Measurements from ENCODE around the gene CDHR2.

The CDHR2 gene

DNA sequence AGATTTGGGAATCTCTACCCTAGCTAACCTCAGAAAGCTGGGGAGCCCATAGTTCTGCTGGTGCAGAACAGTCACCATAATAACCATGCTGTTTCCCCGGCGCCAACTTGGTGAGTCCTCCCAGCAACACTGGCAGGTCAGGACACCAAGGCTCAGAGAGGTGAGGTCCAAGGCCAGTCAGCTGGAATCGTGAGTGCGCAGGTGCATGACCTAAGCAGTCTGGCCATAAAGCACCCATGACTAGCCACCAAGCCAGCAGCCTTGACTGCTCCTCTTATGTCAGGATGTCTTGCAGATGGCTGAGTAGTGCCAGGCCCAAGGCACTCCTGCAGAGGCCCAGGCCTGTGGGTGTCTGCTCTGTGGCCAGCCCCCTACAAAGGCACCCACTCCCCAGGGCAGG lies 14.5 kb upstream of the CDHR2 start:
- H3K27ac ChIP-seq (ENCODE audit: low read depth, low read length, poor library complexity, severe bottlenecking) = peak overlapping the region; percentile 96
- H3K36me3 ChIP-seq (ENCODE audit: insufficient read depth, low read length) = peaks cover 43% of the 10 kb centered on the region
- no peaks in the 10 kb centered on the region for H3K27me3 ChIP-seq (ENCODE audit: insufficient read depth, low read length)
- peak overlapping the region; percentile 99 for H3K9ac ChIP-seq (ENCODE audit: low read length)
- peaks cover 67% of the 10 kb centered on the region for H3K4me1 ChIP-seq (ENCODE audit: insufficient read depth, low read length, severe bottlenecking)
- no peaks in the 10 kb centered on the region for H3K9me2 ChIP-seq (ENCODE audit: low read depth, low read length)
- H3K4me2 ChIP-seq (ENCODE audit: low read length) = peak overlapping the region; percentile 95
- H3K9me3 ChIP-seq (ENCODE audit: low read length) = no peaks in the 10 kb centered on the region
- H3K4me3 ChIP-seq (ENCODE audit: low read depth, low read length, poor library complexity, severe bottlenecking) = peak overlapping the region; percentile 94
- H3K79me2 ChIP-seq (ENCODE audit: insufficient read depth, low read length) = peaks cover 34% of the 10 kb centered on the region
- no peaks in the 10 kb centered on the region for H4K20me1 ChIP-seq (ENCODE audit: insufficient read depth, low read length)
- no peak for TF ChIP-seq EZH2 (IDR thresholded peaks at IDR 0.05; ENCODE audit: borderline replicate concordance, low read length)
- TF ChIP-seq, protein P1, sequence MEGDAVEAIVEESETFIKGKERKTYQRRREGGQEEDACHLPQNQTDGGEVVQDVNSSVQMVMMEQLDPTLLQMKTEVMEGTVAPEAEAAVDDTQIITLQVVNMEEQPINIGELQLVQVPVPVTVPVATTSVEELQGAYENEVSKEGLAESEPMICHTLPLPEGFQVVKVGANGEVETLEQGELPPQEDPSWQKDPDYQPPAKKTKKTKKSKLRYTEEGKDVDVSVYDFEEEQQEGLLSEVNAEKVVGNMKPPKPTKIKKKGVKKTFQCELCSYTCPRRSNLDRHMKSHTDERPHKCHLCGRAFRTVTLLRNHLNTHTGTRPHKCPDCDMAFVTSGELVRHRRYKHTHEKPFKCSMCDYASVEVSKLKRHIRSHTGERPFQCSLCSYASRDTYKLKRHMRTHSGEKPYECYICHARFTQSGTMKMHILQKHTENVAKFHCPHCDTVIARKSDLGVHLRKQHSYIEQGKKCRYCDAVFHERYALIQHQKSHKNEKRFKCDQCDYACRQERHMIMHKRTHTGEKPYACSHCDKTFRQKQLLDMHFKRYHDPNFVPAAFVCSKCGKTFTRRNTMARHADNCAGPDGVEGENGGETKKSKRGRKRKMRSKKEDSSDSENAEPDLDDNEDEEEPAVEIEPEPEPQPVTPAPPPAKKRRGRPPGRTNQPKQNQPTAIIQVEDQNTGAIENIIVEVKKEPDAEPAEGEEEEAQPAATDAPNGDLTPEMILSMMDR (IDR thresholded peaks at IDR 0.05; ENCODE audit: low read length) = no peak
- no peak overlapping the region for H2AFZ ChIP-seq (ENCODE audit: low read length)
- H3F3A ChIP-seq (ENCODE audit: insufficient read depth, low read length) = no peaks in the 10 kb centered on the region

DNA sequence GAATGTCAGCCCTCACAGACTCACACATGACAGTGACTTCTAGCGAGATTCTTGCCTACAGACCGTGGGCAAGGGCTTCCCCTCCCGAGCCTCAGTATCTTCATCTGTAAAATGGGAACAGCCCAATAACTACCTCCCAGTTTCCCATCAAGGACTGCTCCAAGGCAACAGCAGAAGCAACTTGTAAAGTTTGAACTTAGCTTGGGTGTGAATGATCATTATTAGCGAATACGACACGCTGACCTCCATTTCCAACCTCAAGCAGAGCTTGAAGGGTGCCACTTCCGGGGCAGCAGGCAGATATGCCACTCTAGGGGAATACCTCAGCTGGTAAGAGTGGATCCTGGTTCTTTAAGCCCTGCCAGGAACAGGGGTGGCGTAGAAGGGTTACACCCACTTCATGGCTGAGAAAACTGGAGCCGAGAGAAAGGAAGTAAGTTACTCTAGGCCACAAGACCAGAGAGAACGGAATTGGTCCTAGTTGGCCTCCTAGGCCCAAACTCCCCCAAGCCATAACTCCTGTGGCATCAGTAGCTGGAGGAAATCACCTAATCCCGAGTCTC lies 14.0 kb upstream of the CDHR2 start:
- Histone ChIP-seq H3K9me2 (ENCODE audit: low read depth, low read length) (no peaks in the 10 kb centered on the region), H3K9me3 (ENCODE audit: low read length) (no peaks in the 10 kb centered on the region), H2AFZ (ENCODE audit: low read length) (no peak overlapping the region), H3K79me2 (ENCODE audit: insufficient read depth, low read length) (peaks cover 34% of the 10 kb centered on the region), H3K27ac (ENCODE audit: low read depth, low read length, poor library complexity, severe bottlenecking) (peak overlapping the region; percentile 96), H3F3A (ENCODE audit: insufficient read depth, low read length) (no peaks in the 10 kb centered on the region), H3K4me3 (ENCODE audit: low read depth, low read length, poor library complexity, severe bottlenecking) (peak overlapping the region; percentile 94), H3K9ac (ENCODE audit: low read length) (peak overlapping the region; percentile 99), H3K27me3 (ENCODE audit: insufficient read depth, low read length) (no peaks in the 10 kb centered on the region), H4K20me1 (ENCODE audit: insufficient read depth, low read length) (no peaks in the 10 kb centered on the region), H3K36me3 (ENCODE audit: insufficient read depth, low read length) (peaks cover 41% of the 10 kb centered on the region), H3K4me2 (ENCODE audit: low read length) (peak overlapping the region; percentile 95), H3K4me1 (ENCODE audit: insufficient read depth, low read length, severe bottlenecking) (peaks cover 62% of the 10 kb centered on the region)
- TF ChIP-seq, protein P1 (IDR thresholded peaks at IDR 0.05; ENCODE audit: low read length) = no peak
- no peak for TF ChIP-seq EZH2 (IDR thresholded peaks at IDR 0.05; ENCODE audit: borderline replicate concordance, low read length)

DNA sequence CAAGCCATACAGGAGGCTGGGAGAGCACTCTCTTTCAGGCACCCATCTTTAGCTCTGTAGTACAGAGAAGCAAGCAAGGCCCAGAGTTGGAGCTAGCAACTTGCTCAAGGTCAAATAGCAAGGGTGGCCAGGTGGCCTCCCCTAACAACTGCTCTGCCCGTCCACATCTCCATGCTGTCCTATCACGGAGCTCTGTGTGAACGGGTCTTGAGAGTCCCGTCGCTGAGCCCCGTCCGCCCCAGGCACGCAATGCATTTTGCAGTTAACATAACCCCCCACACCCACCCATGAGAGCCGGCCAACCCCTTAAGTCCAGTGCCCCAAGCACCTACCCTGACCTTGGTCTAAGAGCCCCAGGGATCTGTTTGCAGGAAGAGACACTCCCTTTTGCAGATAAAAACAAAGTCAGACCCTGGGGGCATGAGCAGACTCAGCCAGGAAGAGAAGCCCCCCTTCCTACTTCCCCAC lies 13.4 kb upstream of the CDHR2 start:
- H3K9ac ChIP-seq (ENCODE audit: low read length) = peak overlapping the region; percentile 99
- H3K4me3 ChIP-seq (ENCODE audit: low read depth, low read length, poor library complexity, severe bottlenecking) = peak overlapping the region; percentile 94
- H3K79me2 ChIP-seq (ENCODE audit: insufficient read depth, low read length) = peaks cover 34% of the 10 kb centered on the region
- peaks cover 36% of the 10 kb centered on the region for H3K36me3 ChIP-seq (ENCODE audit: insufficient read depth, low read length)
- H3K27ac ChIP-seq (ENCODE audit: low read depth, low read length, poor library complexity, severe bottlenecking) = peak overlapping the region; percentile 96
- no peak overlapping the region for H2AFZ ChIP-seq (ENCODE audit: low read length)
- TF ChIP-seq EZH2 (IDR thresholded peaks at IDR 0.05; ENCODE audit: borderline replicate concordance, low read length) = no peak
- TF ChIP-seq, protein P1 (IDR thresholded peaks at IDR 0.05; ENCODE audit: low read length) = no peak
- peaks cover 57% of the 10 kb centered on the region for H3K4me1 ChIP-seq (ENCODE audit: insufficient read depth, low read length, severe bottlenecking)
- H3K9me2 ChIP-seq (ENCODE audit: low read depth, low read length) = no peaks in the 10 kb centered on the region
- no peaks in the 10 kb centered on the region for H4K20me1 ChIP-seq (ENCODE audit: insufficient read depth, low read length)
- no peaks in the 10 kb centered on the region for H3K9me3 ChIP-seq (ENCODE audit: low read length)
- H3F3A ChIP-seq (ENCODE audit: insufficient read depth, low read length) = no peaks in the 10 kb centered on the region
- H3K4me2 ChIP-seq (ENCODE audit: low read length) = peak overlapping the region; percentile 95
- no peaks in the 10 kb centered on the region for H3K27me3 ChIP-seq (ENCODE audit: insufficient read depth, low read length)

Measured in OCI-LY1 (cell line).